Breast epithelium (tissue), 4 donors: ENCODE results near the gene SLC2A3. TPM values are rescaled to one million over a fixed set of nuclear protein-coding genes. Genes with fewer than 3 reads are reported as not detected.
"Not testable (repeated sequence)": the region's sequence is repeated elsewhere in the genome, so short reads cannot be mapped to it uniquely, and the experiment has no call there.

Experiments used
- DNase-seq, 2 donors: peaks; one replicate each; pipeline ENCODE4 v3.0.0-alpha.2; 2019; ENCODE audit warnings: low spot score in 2 of 2
- H3K27ac ChIP-seq, 2 donors: fragments of 200-600 bp; sonication (generic) in 1 of 2; one replicate each; pipeline ENCODE4 v1.5.1; 2016 to 2019; ENCODE audit warnings: mild to moderate bottlenecking in 1 of 2
- H3K27me3 ChIP-seq, 2 donors: fragments of 200-600 bp; sonication (generic) in 1 of 2; one replicate each; pipeline versions ENCODE4 v1.5.1 to v1.6.0; 2017 to 2019; ENCODE audit warnings: control low read depth in 1 of 2, mild to moderate bottlenecking in 1 of 2
- H3K36me3 ChIP-seq: fragments of 200-600 bp; one replicate; pipeline ENCODE4 v1.5.1; 2019
- H3K4me1 ChIP-seq, 2 donors: fragments of 200-600 bp; sonication (generic); one replicate each; pipeline ENCODE4 v1.5.1; 2016 to 2019; ENCODE audit warnings: control low read depth in 1 of 2
- H3K4me3 ChIP-seq, 3 donors: fragments of 200-600 bp; sonication (generic); 1 replicate in 2 of 3; 2 replicates in 1 of 3; pipeline ENCODE4 v1.5.1; 2016 to 2019; ENCODE audit warnings: mild to moderate bottlenecking in 3 of 3, moderate library complexity in 2 of 3
- H3K9me3 ChIP-seq, 2 donors: fragments of 200-600 bp; sonication (generic) in 1 of 2; one replicate each; pipeline ENCODE4 v1.5.1; 2016 to 2019; ENCODE audit warnings: control low read depth in 1 of 2
- CTCF ChIP-seq, 3 donors: fragments of 450-650 bp; IDR thresholded peaks; one replicate each; pipeline ENCODE4 v1.5.1; 2016 to 2017; ENCODE audit warnings: antibody characterized with exemption in 3 of 3, mild to moderate bottlenecking in 3 of 3, moderate library complexity in 3 of 3
- POLR2A ChIP-seq: fragments of 450-650 bp; IDR thresholded peaks from one replicate; pipeline ENCODE4 v1.6.1; 2016; ENCODE audit warnings: antibody characterized with exemption, mild to moderate bottlenecking, moderate library complexity
- POLR2AphosphoS5 ChIP-seq, 3 donors: sonication (generic); formaldehyde crosslinking; IDR thresholded peaks; one replicate each; pipeline ENCODE4 v1.6.1; 2017; ENCODE audit warnings: antibody characterized with exemption in 3 of 3
- intact Hi-C: fragments of 100-400 bp; cut with DNase I; formaldehyde crosslinking; loops from one replicate; pipeline ENCODE4 v1.15.1; 2023; ENCODE audit warnings: low total_unique reads
- total RNA-seq, 3 donors: library from RNA; depleted of rRNA; stranded (reverse); fragments of >200 nt; gene quantifications; one replicate each; pipeline ENCODE4 v1.1.0, GENCODE V29; 2016

Gene SLC2A3
- total RNA-seq, 3 donors from 2014 or later: 28.2 to 47.9 (median 45.8) TPM

DNA sequence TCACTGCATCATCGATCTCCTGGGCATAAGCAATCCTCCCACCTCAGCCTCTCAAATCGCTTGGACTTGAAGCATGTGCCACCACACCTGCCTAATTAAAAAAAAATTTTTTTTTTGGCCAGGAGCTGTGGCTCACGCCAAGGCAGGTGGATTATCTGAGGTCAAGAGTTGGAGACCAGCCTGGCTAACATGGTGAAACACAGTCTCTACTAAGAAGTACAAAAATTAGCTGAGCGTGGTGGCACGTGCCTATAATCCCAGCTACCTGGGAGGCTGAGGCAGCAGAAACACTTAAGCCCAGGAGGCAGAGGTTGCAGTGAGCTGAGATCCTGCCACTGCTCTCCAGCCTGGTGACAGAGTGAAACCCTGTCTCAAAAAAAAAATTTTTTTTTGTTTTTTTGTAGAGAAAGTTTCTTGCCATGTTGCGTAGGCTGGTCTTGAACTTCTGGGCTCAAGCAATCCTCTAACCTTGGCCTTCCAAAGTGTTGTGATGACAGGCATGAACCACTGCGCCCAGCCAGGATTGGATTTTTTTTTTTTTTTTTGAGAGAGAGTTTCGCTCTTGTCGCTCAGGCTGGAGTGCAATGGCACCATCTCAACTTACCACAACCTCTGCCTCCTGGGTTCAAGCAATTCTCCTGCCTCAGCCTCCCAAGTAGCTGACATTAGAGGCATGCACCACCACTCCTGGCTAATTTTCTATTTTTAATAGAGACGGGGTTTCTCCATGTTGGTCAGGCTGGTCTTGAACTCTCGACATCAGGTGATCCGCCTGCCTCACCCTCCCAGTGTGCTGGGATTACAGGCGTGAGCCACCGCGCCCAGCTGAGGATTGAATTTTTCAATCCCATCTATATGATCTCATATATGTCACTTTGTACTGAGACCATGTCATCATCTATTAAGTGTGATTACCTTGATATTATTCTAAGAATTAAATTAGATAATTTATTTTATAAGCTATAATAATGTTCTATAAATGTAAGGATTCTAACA, 12.4 kb downstream of the SLC2A3 start:
- TF ChIP-seq POLR2AphosphoS5 (IDR thresholded peaks at IDR 0.05) (no peak), POLR2A (no peak), CTCF (IDR thresholded peaks at IDR 0.05) (no peak)
- DNase-seq: no peak
- Histone ChIP-seq H3K27me3 (no peaks in the 10 kb centered on the region), H3K36me3 (no peaks in the 10 kb centered on the region), H3K4me1 (no peaks in the 10 kb centered on the region), H3K9me3 (no peaks in the 10 kb centered on the region), H3K27ac (no peak overlapping the region), H3K4me3 (no peak overlapping the region)
- intact Hi-C loops: no loop called here

DNA sequence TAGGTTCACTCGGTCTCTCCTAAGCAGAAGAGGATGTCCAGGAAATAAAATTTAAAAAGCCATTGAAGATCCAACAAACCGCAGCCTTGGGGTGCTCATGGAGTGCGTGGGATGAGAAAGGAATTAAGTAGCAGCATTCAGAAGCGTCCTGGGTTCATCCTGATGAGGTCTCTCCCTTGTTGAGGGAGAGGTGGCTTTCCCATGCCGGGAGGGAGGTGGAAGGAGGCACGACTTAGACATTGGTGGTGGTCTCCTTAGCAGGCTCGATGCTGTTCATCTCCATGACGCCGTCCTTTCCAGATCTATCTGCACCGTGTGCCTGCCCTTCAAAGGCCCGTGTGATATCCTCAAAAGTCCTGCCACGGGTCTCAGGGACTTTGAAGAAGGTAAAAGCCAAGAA, 14.8 kb downstream of the SLC2A3 start:
- H3K27ac ChIP-seq, intact Hi-C loops, H3K9me3 ChIP-seq, H3K27me3 ChIP-seq, H3K4me3 ChIP-seq, DNase-seq, H3K4me1 ChIP-seq, H3K36me3 ChIP-seq: not testable (repeated sequence)

GRCh38 chr12:7918268-7918590, 17.8 kb downstream of the SLC2A3 start:
- H3K27ac ChIP-seq, DNase-seq, H3K36me3 ChIP-seq, H3K4me1 ChIP-seq, H3K4me3 ChIP-seq, intact Hi-C loops, H3K27me3 ChIP-seq, H3K9me3 ChIP-seq: not testable (repeated sequence)

DNA sequence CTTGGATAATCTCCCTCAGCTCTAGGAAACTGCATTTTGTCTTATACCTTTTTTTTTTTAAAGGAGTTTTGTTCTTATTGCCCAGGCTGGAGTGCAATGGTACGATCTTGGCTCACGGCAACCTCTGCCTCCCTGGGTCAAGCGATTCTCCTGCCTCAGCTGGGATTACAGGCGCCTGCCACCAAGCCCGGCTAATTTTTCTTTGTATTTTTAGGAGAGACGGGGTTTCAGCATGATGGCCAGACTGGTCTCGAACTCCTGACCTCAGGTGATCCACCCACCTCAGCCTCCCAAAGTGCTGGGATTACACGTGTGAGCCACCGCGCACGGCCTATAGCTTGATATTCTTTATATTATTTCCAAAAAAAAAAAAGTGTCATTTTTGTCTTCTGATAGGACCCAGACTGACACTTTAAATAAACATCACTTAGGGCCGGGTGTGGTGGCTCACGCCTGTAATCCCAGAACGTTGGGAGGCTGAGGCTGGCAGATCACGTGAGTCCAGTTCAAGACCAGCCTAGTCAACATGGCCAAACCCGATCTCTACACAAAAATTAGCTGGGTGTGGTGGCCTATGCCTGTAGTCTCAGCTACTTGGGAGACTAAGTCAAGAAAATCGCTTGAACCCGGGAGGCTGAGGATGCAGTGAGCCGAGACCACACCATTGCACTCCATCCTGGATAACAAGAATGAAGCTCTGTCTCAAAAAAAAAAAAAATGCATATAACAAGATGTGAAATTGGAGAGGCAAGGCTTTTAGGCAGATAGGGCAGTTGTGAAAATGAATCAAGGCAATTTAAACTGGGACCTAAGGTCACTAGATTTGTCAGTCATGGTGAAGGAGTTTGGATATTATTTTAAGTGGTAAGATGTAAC, 18.4 kb downstream of the SLC2A3 start:
- Histone ChIP-seq H3K9me3 (no peaks in the 10 kb centered on the region), H3K36me3 (no peaks in the 10 kb centered on the region), H3K27me3 (no peaks in the 10 kb centered on the region), H3K4me1 (no peaks in the 10 kb centered on the region), H3K4me3 (no peak overlapping the region), H3K27ac (no peak overlapping the region)
- DNase-seq: no peak
- TF ChIP-seq POLR2A (no peak), POLR2AphosphoS5 (IDR thresholded peaks at IDR 0.05) (no peak), CTCF (IDR thresholded peaks at IDR 0.05) (no peak)
- intact Hi-C loops: no loop called here

DNA sequence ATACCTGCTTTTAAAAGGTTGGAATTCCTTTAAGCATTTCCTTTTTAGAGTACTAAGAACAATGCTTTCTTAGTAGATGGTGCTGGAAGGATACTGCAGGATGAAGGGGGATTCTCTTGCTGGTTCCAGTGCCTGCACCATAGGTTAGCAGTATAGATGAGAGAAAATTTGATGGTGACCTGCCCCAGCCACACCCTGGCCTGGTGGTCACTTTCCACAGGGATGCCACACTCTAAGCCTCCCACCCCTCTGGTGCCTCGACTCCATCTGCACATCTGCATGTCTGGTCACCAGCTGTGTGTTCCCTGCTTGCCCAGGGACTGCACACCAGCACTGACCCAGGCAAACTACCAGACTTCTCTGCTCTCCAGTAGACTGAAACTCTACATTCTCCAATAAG, 19.1 kb downstream of the SLC2A3 start:
- no peaks in the 10 kb centered on the region for H3K27me3 ChIP-seq
- H3K27ac ChIP-seq: no peak overlapping the region
- DNase-seq: no peak
- no peaks in the 10 kb centered on the region for H3K4me1 ChIP-seq
- no peaks in the 10 kb centered on the region for H3K9me3 ChIP-seq
- no peaks in the 10 kb centered on the region for H3K36me3 ChIP-seq
- H3K4me3 ChIP-seq: no peak overlapping the region
- TF ChIP-seq CTCF (IDR thresholded peaks at IDR 0.05): no peak
- no peak for TF ChIP-seq POLR2A
- intact Hi-C loops: no loop called here
